Measurements from ENCODE around the gene MYOM3.
A peak's percentile ranks its signal among the peaks of the same experiment; 100 is the strongest.

Gene MYOM3

GRCh38 chr1:24095140-24095859 lies 16.6 kb downstream of the MYOM3 start:
- no peak for DNase-seq

- DNase-seq = no peak
Measured at GRCh38 chr1:24094554-24094953, 17.4 kb downstream of the MYOM3 start.

- no peak for DNase-seq
Measured at GRCh38 chr1:24093732-24094131, 18.2 kb downstream of the MYOM3 start.

GRCh38 chr1:24092979-24093378 lies 19.0 kb downstream of the MYOM3 start:
- no peak for DNase-seq

GRCh38 chr1:24091971-24092482 lies 19.9 kb downstream of the MYOM3 start:
- no peak for DNase-seq

- no peak for DNase-seq
Measured at GRCh38 chr1:24090736-24091135, 21.2 kb downstream of the MYOM3 start.

- DNase-seq = no peak
Measured at GRCh38 chr1:24089743-24090555, 22.0 kb downstream of the MYOM3 start.

- DNase-seq = no peak
Measured at GRCh38 chr1:24089027-24089742, 22.8 kb downstream of the MYOM3 start.

- no peak for DNase-seq
Measured at GRCh38 chr1:24086466-24086865, 25.5 kb downstream of the MYOM3 start.

- DNase-seq = no peak
Measured at GRCh38 chr1:24085546-24085945, 26.4 kb downstream of the MYOM3 start.

- no peak for DNase-seq
Measured at GRCh38 chr1:24085007-24085406, 26.9 kb downstream of the MYOM3 start.

GRCh38 chr1:24084050-24084449 lies 27.9 kb downstream of the MYOM3 start:
- no peak for DNase-seq

- no peak for DNase-seq
Measured at GRCh38 chr1:24082372-24082771, 29.6 kb downstream of the MYOM3 start.

GRCh38 chr1:24081190-24081589 lies 30.7 kb downstream of the MYOM3 start:
- DNase-seq = no peak

- no peak for DNase-seq
Measured at GRCh38 chr1:24080131-24080530, 31.8 kb downstream of the MYOM3 start.

GRCh38 chr1:24077278-24077978 lies 34.5 kb downstream of the MYOM3 start:
- no peak for DNase-seq

- DNase-seq = no peak
Measured at GRCh38 chr1:24075946-24076345, 36.0 kb downstream of the MYOM3 start.

- no peak for DNase-seq
Measured at GRCh38 chr1:24075590-24075854, 36.4 kb downstream of the MYOM3 start.

- no peak for DNase-seq
Measured at GRCh38 chr1:24074817-24075589, 36.9 kb downstream of the MYOM3 start.

GRCh38 chr1:24074196-24074595 lies 37.7 kb downstream of the MYOM3 start:
- no peak for DNase-seq

- no peak for DNase-seq
Measured at GRCh38 chr1:24071941-24072340, 40.0 kb downstream of the MYOM3 start.

GRCh38 chr1:24070821-24071393 lies 41.0 kb downstream of the MYOM3 start:
- peak; percentile 27 for DNase-seq
